Left lung (tissue), 10 donors: ENCODE results near the gene DNAH1. TPM values are rescaled to one million over a fixed set of nuclear protein-coding genes. Genes with fewer than 3 reads are reported as not detected.

Experiments used
- ATAC-seq: fragments of 200-7000 bp; cut with Tn5 transposase; one replicate; pipeline ENCODE4 v1.9.1; 2020; ENCODE audit warnings: moderate library complexity
- DNase-seq, 4 donors: peaks; one replicate each; pipeline ENCODE4 v3.0.0-alpha.2; 2013 to 2020
- H3K27ac ChIP-seq, 2 donors: fragments of 200-600 bp; sonication (generic) in 1 of 2; one replicate each; pipeline versions ENCODE4 v1.5.0 to v1.8.0; 2020 to 2021
- H3K27me3 ChIP-seq, 2 donors: fragments of 200-600 bp; sonication (generic) in 1 of 2; one replicate each; pipeline versions ENCODE4 v1.5.0 to v1.8.0; 2020 to 2021
- H3K36me3 ChIP-seq, 2 donors: fragments of 200-600 bp; sonication (generic) in 1 of 2; one replicate each; pipeline versions ENCODE4 v1.5.0 to v1.8.0; 2020 to 2021
- H3K4me1 ChIP-seq, 2 donors: fragments of 200-600 bp; one replicate each; pipeline ENCODE4 v1.8.0; 2021
- H3K4me3 ChIP-seq, 2 donors: fragments of 200-600 bp; sonication (generic) in 1 of 2; one replicate each; pipeline versions ENCODE4 v1.5.0 to v1.8.0; 2020 to 2021; ENCODE audit warnings: mild to moderate bottlenecking in 1 of 2
- H3K9me3 ChIP-seq, 2 donors: fragments of 200-600 bp; sonication (generic) in 1 of 2; one replicate each; pipeline versions ENCODE4 v1.5.0 to v1.8.0; 2020 to 2021
- intact Hi-C, 2 donors: fragments of 100-400 bp; cut with DNase I; formaldehyde crosslinking; loops; one replicate each; pipeline versions ENCODE4 v1.11.2 to v1.14.2; 2022
- polyA plus RNA-seq, 6 donors: library from polyadenylated mRNA; unstranded; fragments of 120-200 nt; gene quantifications; one replicate each; pipeline ENCODE4 v1.2.1, GENCODE V29; 2013; ENCODE audit not compliant: insufficient read length in 6 of 6
- total RNA-seq, 2 donors: library from RNA; stranded (reverse); fragmentation: NEBNext Ultra II Directional; extraction: Animal tissue kit (Norgen Biotek cat#: 25700); gene quantifications; one replicate each; pipeline ENCODE4 v1.2.1, GENCODE V29; 2021
- TF ChIP-seq, protein P1 (sequence below), 2 donors: fragments of 200-600 bp; sonication (generic) in 1 of 2; IDR thresholded peaks; one replicate each; pipeline versions ENCODE4 v1.5.0 to v1.8.0; 2021; ENCODE audit warnings: antibody characterized with exemption in 2 of 2
- donor health status: DM: no; HTN: yes; CAD: no.
- donor health status: DM: no; HTN: no; CAD: no.

The DNAH1 gene
- total and polyA plus RNA-seq, 8 donors = 6.5 to 14.0 (median 9.9) TPM

DNA sequence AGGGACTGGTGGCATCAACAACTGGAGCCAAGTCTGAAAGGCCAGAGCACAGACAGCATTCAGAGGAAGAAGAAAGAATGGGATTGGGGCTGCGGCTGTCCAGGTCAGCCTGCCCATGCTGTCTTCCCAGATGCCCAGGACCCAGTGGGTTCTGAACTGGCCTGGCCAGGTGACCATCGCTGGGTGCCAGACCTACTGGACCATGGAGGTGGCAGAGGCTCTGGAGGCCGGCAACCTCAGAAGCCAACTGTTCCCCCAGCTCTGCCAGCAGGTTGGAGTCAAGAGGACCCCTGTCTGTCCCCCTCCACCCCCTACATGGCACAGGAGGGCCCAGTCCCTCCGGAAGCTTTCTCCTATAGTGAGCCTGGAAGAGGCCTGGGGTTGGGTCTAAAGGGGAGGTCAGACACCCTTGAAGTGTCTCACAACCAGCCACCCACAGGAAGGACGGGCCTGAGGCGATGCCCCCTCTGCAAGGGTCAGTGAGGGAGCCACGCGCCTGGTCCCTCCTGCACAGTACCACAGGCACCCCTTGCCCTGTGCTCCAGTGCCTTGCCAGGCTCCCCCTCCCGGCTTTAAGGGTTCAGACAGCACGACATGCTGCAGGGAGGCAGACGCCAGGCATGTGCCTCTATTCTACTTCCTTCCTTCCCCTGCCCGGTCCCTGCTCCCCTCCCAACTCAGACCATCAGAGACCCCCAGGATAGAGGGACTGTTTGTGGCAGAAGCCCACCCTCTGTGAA, 43.2 kb downstream of the DNAH1 start:
- peak in 1 of 4 donors; percentile 60 for DNase-seq
- no peak for ATAC-seq
- H3K27ac ChIP-seq = no peak overlapping the region
- intact Hi-C loops = no loop called here
- no peaks in the 10 kb centered on the region for H3K9me3 ChIP-seq
- H3K27me3 ChIP-seq = no peaks in the 10 kb centered on the region
- TF ChIP-seq, protein P1, sequence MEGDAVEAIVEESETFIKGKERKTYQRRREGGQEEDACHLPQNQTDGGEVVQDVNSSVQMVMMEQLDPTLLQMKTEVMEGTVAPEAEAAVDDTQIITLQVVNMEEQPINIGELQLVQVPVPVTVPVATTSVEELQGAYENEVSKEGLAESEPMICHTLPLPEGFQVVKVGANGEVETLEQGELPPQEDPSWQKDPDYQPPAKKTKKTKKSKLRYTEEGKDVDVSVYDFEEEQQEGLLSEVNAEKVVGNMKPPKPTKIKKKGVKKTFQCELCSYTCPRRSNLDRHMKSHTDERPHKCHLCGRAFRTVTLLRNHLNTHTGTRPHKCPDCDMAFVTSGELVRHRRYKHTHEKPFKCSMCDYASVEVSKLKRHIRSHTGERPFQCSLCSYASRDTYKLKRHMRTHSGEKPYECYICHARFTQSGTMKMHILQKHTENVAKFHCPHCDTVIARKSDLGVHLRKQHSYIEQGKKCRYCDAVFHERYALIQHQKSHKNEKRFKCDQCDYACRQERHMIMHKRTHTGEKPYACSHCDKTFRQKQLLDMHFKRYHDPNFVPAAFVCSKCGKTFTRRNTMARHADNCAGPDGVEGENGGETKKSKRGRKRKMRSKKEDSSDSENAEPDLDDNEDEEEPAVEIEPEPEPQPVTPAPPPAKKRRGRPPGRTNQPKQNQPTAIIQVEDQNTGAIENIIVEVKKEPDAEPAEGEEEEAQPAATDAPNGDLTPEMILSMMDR (IDR thresholded peaks at IDR 0.05) = no peak
- H3K4me3 ChIP-seq = no peak overlapping the region
- H3K36me3 ChIP-seq = peaks cover 0 to 95% of the 10 kb centered on the region in 2 donors
- no peaks in the 10 kb centered on the region for H3K4me1 ChIP-seq

DNA sequence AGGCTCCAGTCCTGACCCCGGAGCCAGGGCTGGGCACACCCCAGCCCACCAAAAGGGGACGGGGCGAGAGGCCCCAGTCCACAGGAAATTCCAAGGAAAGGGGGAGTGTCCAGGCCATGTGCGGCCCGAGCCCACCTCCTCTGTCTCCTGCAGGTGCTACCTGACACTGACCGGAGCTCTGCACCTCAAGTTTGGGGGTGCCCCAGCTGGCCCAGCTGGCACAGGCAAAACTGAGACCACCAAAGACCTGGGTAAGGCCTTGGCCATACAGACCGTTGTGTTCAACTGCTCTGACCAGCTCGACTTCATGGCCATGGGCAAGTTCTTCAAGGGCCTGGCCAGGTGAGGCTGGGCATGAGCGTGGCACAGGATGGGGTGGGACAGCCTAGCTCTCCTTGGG, 44.9 kb downstream of the DNAH1 start:
- ATAC-seq (no peak), DNase-seq (peak in 1 of 4 donors; percentile 61)
- TF ChIP-seq, protein P1 (IDR thresholded peaks at IDR 0.05) = no peak
- Histone ChIP-seq H3K4me1 (no peaks in the 10 kb centered on the region), H3K27me3 (no peaks in the 10 kb centered on the region), H3K36me3 (peaks cover 0 to 95% of the 10 kb centered on the region in 2 donors), H3K4me3 (no peak overlapping the region), H3K27ac (no peak overlapping the region), H3K9me3 (no peaks in the 10 kb centered on the region)
- intact Hi-C loops = no loop called here

DNA sequence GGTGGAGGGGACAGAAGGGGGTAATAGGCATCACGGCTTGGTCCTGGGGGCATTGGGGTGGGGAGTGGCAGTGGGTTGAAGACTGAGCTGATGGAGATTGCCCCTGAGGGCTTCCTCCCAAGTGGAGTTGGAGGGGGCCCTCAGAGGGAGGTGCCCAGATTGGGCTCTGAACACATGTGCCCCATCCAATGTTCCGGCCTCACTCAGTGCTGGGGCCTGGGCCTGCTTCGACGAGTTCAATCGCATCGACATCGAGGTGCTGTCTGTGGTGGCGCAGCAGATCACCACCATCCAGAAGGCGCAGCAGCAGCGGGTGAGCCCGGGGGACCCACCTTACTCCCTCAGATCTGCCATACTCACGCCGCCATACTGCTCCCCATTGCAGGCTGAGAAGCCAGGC, 45.3 kb downstream of the DNAH1 start:
- TF ChIP-seq, protein P1 (IDR thresholded peaks at IDR 0.05) = no peak
- Histone ChIP-seq H3K36me3 (peaks cover 0 to 95% of the 10 kb centered on the region in 2 donors), H3K27me3 (no peaks in the 10 kb centered on the region), H3K27ac (no peak overlapping the region), H3K4me1 (no peaks in the 10 kb centered on the region), H3K4me3 (no peak overlapping the region), H3K9me3 (no peaks in the 10 kb centered on the region)
- DNase-seq (no peak), ATAC-seq (no peak)
- intact Hi-C loops = no loop called here

DNA sequence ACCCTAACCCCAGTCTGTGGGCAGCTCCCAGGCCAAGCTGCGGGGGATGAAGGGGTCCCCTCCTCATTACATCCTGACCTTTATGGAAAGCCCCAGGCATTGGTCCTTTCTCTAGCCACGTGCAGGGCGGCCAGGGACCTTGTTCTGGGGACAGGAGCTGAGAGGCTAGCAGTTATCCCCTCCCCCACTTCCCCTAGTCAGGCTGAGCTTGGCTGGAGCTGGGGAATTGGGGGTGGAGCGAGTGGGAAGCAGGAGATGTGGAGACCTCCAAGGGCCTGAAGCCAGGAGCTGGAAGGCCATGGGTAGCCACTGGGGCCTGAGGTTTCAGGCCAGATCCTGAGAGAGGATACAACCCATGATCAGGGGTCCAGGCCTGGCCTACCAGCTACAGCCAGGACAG, 45.8 kb downstream of the DNAH1 start:
- H3K4me1 ChIP-seq = no peaks in the 10 kb centered on the region
- H3K27me3 ChIP-seq = no peaks in the 10 kb centered on the region
- H3K9me3 ChIP-seq = no peaks in the 10 kb centered on the region
- peaks cover 0 to 95% of the 10 kb centered on the region in 2 donors for H3K36me3 ChIP-seq
- TF ChIP-seq, protein P1 (IDR thresholded peaks at IDR 0.05) = no peak
- no peak overlapping the region for H3K27ac ChIP-seq
- ATAC-seq (no peak), DNase-seq (peak in 1 of 4 donors; percentile 35)
- H3K4me3 ChIP-seq = no peak overlapping the region
- intact Hi-C loops = no loop called here

DNA sequence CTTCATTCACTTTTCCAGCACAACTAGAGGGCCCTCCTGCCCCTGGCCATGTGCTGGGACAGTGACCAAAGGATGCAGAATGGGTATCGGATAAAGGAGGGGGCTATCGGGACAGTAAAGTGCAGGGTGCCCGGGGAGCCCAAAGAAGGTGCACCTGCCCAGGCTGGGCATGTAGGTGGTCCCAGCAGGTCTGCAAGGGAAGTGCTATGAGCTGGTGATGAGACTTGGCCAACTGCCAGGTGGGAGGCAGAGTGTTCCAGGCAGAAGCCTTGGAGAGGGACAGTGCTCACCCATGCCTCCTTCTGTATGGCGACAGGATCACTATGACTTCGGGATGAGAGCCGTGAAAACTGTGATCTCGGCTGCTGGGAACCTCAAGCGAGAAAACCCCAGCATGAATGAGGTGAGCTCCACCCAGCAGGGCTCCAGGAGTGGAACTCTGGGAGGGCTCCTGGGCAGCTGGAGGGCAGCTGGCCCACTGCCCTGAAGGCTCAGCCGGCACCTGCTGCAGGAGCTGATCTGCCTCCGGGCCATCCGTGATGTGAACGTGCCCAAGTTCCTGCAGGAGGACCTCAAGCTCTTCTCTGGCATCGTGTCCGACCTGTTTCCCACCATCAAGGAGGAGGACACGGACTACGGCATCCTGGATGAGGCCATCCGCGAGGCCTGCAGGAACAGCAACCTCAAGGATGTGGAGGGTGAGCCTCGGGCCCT, 48.4 kb downstream of the DNAH1 start:
- H3K27me3 ChIP-seq = no peaks in the 10 kb centered on the region
- H3K4me1 ChIP-seq = no peaks in the 10 kb centered on the region
- DNase-seq (no peak), ATAC-seq (no peak)
- no peak overlapping the region for H3K4me3 ChIP-seq
- H3K9me3 ChIP-seq = no peaks in the 10 kb centered on the region
- intact Hi-C loops = no loop called here
- no peak overlapping the region for H3K27ac ChIP-seq
- TF ChIP-seq, protein P1 (IDR thresholded peaks at IDR 0.05) = no peak
- peaks cover 0 to 87% of the 10 kb centered on the region in 2 donors for H3K36me3 ChIP-seq
